IMR-90 (cell line): Measurements from ENCODE around the gene FAM151A. TPM values are rescaled to one million over a fixed set of nuclear protein-coding genes. Genes with fewer than 3 reads are reported as not detected.

Experiments used
- ATAC-seq: fragments of 200-7000 bp; cut with Tn5 transposase; 2 replicates; pipeline ENCODE4 v1.9.1; 2020; ENCODE audit warnings: low read depth, mild to moderate bottlenecking, moderate library complexity
- BruUV-seq: library from RNA; stranded (reverse); fragments of 400-500 nt; replicated peaks from 2 replicates; lab custom pipeline; 2021; lab: Mats Ljungman, UMichigan
- CTCF ChIA-PET: fragments of 300-600 bp; formaldehyde crosslinking; extraction: SDS; loops from one replicate; lab custom pipeline; 2021; ENCODE audit warnings: antibody characterized with exemption; lab: Yijun Ruan, JAX
- POLR2A ChIA-PET: fragments of 300-600 bp; sonication (Branson Sonifier 250); formaldehyde crosslinking; loops from one replicate; lab custom pipeline; 2022; ENCODE audit warnings: antibody characterized with exemption; ENCODE audit not compliant: unreplicated experiment; lab: Charles Lee
- DNase-seq: peaks from one replicate; pipeline ENCODE4 v3.0.0; 2013
- H2AFZ ChIP-seq: replicated peaks from 2 replicates; pipeline ENCODE3; 2013; ENCODE audit warnings: low read length, mild to moderate bottlenecking; ENCODE audit not compliant: poor library complexity
- H2AK5ac ChIP-seq: 2 replicates; pipeline ENCODE4 v1.6.1; 2013; ENCODE audit warnings: low read depth, low read length, inconsistent platforms
- H2AK9ac ChIP-seq: replicated peaks from 2 replicates; pipeline ENCODE3; 2013; ENCODE audit warnings: mild to moderate bottlenecking, low read depth, low read length, moderate library complexity; ENCODE audit not compliant: poor library complexity
- H2BK120ac ChIP-seq: 2 replicates; pipeline ENCODE4 v1.6.1; 2013; ENCODE audit warnings: low read depth, low read length, inconsistent platforms
- H2BK15ac ChIP-seq: 3 replicates; pipeline ENCODE4 v1.6.1; 2013; ENCODE audit warnings: low read depth, low read length, inconsistent platforms
- H2BK20ac ChIP-seq: 2 replicates; pipeline ENCODE4 v1.6.1; 2013; ENCODE audit warnings: low read depth, mild to moderate bottlenecking, inconsistent platforms, low read length, moderate library complexity
- H2BK5ac ChIP-seq: 2 replicates; pipeline ENCODE4 v1.6.1; 2013; ENCODE audit warnings: mild to moderate bottlenecking, low read depth, low read length, inconsistent platforms; ENCODE audit not compliant: poor library complexity, severe bottlenecking
- H3K14ac ChIP-seq: replicated peaks from 2 replicates; pipeline ENCODE4 v1.6.1; 2013; ENCODE audit warnings: low read depth, low read length, inconsistent platforms
- H3K18ac ChIP-seq: 2 replicates; pipeline ENCODE4 v1.6.1; 2013; ENCODE audit warnings: low read depth, low read length, control low read depth
- H3K23ac ChIP-seq: 2 replicates; pipeline ENCODE4 v1.6.1; 2013; ENCODE audit warnings: low read depth, low read length, inconsistent platforms
- H3K27ac ChIP-seq: 2 replicates; pipeline ENCODE4 v1.5.1; 2013; ENCODE audit warnings: mild to moderate bottlenecking, control low read depth, low read length; ENCODE audit not compliant: insufficient read depth
- H3K27me3 ChIP-seq: 2 replicates; pipeline ENCODE4 v1.6.1; 2013; ENCODE audit warnings: low read length; ENCODE audit not compliant: control insufficient read depth, insufficient read depth
- H3K36me3 ChIP-seq: 2 replicates; pipeline ENCODE4 v1.6.1; 2013; ENCODE audit warnings: low read length, mixed read lengths; ENCODE audit not compliant: control insufficient read depth, insufficient read depth
- H3K4ac ChIP-seq: 2 replicates; pipeline ENCODE4 v1.6.1; 2013; ENCODE audit warnings: low read depth, low read length, inconsistent platforms
- H3K4me1 ChIP-seq: 2 replicates; pipeline ENCODE4 v1.6.1; 2013; ENCODE audit warnings: low read length, mixed read lengths; ENCODE audit not compliant: control insufficient read depth, insufficient read depth
- H3K4me2 ChIP-seq: 2 replicates; pipeline ENCODE4 v1.6.1; 2013; ENCODE audit warnings: low read depth, mild to moderate bottlenecking, control low read depth, low read length, moderate library complexity
- H3K4me3 ChIP-seq: 2 replicates; pipeline ENCODE4 v1.5.1; 2013; ENCODE audit warnings: low read depth, mild to moderate bottlenecking, control low read depth, low read length, moderate library complexity; ENCODE audit not compliant: insufficient read depth
- H3K56ac ChIP-seq: 2 replicates; pipeline ENCODE4 v1.6.1; 2013; ENCODE audit warnings: low read length, inconsistent platforms; ENCODE audit not compliant: insufficient read depth; ENCODE audit errors: extremely low read depth
- H3K79me1 ChIP-seq, 2 experiments: 2 replicates each; pipeline ENCODE4 v1.6.1; 2013; ENCODE audit warnings: low read length in 2 of 2, inconsistent platforms in 1 of 2, low read depth in 1 of 2
- H3K9ac ChIP-seq: 2 replicates; pipeline ENCODE4 v1.6.1; 2013; ENCODE audit warnings: low read depth, low read length, control low read depth
- H3K9me1 ChIP-seq: 2 replicates; pipeline ENCODE4 v1.6.1; 2013; ENCODE audit warnings: low read length, inconsistent platforms; ENCODE audit not compliant: insufficient read depth
- H3K9me3 ChIP-seq: 2 replicates; pipeline ENCODE4 v1.6.1; 2013; ENCODE audit warnings: low read length; ENCODE audit not compliant: control insufficient read depth, insufficient read depth
- H4K20me1 ChIP-seq: 2 replicates; pipeline ENCODE4 v1.6.1; 2013; ENCODE audit warnings: low read length, inconsistent platforms; ENCODE audit not compliant: insufficient read depth
- H4K5ac ChIP-seq: 2 replicates; pipeline ENCODE4 v1.6.1; 2013; ENCODE audit warnings: mild to moderate bottlenecking, low read depth, low read length, control low read depth
- H4K8ac ChIP-seq, 2 experiments: 2 replicates each; pipeline ENCODE4 v1.6.1; 2013; ENCODE audit warnings: low read depth in 2 of 2, low read length in 2 of 2, control low read depth in 1 of 2, inconsistent platforms in 1 of 2
- H4K91ac ChIP-seq: 2 replicates; pipeline ENCODE4 v1.6.1; 2013; ENCODE audit warnings: low read depth, low read length, inconsistent platforms; ENCODE audit not compliant: insufficient read depth
- BHLHE40 ChIP-seq: fragments of 150-350 bp; IDR thresholded peaks from 2 replicates; pipeline ENCODE4 v1.6.1; 2016; ENCODE audit warnings: mild to moderate bottlenecking, low read depth, low read length
- FOS ChIP-seq: fragments of 150-350 bp; IDR thresholded peaks from 2 replicates; pipeline ENCODE4 v1.6.1; 2016; ENCODE audit warnings: low read depth, low read length
- MAFK ChIP-seq: IDR thresholded peaks from 2 replicates; pipeline ENCODE4 v1.6.1; 2012; ENCODE audit warnings: low read depth, low read length, improper control_type of control experiment
- MAZ ChIP-seq: IDR thresholded peaks from 2 replicates; pipeline ENCODE4 v1.6.1; 2012; ENCODE audit warnings: low read depth, mild to moderate bottlenecking, low read length, improper control_type of control experiment, moderate library complexity, borderline replicate concordance
- MXI1 ChIP-seq: IDR thresholded peaks from 2 replicates; pipeline ENCODE4 v1.6.1; 2012; ENCODE audit warnings: low read depth, mild to moderate bottlenecking, low read length, moderate library complexity, borderline replicate concordance
- POLR2A ChIP-seq: IDR thresholded peaks from 2 replicates; pipeline ENCODE4 v1.6.1; 2012; ENCODE audit warnings: mild to moderate bottlenecking, low read depth, low read length
- RCOR1 ChIP-seq: IDR thresholded peaks from 2 replicates; pipeline ENCODE4 v1.6.1; 2012; ENCODE audit warnings: mild to moderate bottlenecking, low read length, improper control_type of control experiment; ENCODE audit not compliant: insufficient replicate concordance
- RFX5 ChIP-seq: IDR thresholded peaks from 2 replicates; pipeline ENCODE4 v1.8.0; 2012; ENCODE audit warnings: low read depth, mild to moderate bottlenecking, low read length, moderate library complexity
- USF2 ChIP-seq: fragments of 150-350 bp; IDR thresholded peaks from 2 replicates; pipeline ENCODE4 v1.6.1; 2017; ENCODE audit warnings: mild to moderate bottlenecking, antibody characterized with exemption, low read length, low read depth
- WGBS, 2 experiments: methylation state at CpG; one replicate each; pipeline versions ENCODE4 v1.1.5 to v1.1.7; 2013; ENCODE audit warnings: missing lambda C conversion rate in 2 of 2; ENCODE audit not compliant: insufficient read length in 1 of 2; ENCODE audit errors: extremely low coverage in 2 of 2; 5-methylcytosine and 5-hydroxymethylcytosine counted together
- dilution Hi-C: fragments of 300-500 bp; cut with HindIII; formaldehyde crosslinking; loops from one replicate; pipeline ENCODE4 v1.14.3; 2018; ENCODE audit warnings: low sequenced_read_pairs; ENCODE audit not compliant: unreplicated experiment
- in situ Hi-C: fragments of 300-500 bp; cut with MboI; formaldehyde crosslinking; loops from 3 replicates; pipeline ENCODE4 v1.14.3; 2019; ENCODE audit warnings: low sequenced_read_pairs, inconsistent platforms, mixed read lengths
- intact Hi-C: fragments of 100-400 bp; cut with micrococcal nuclease; formaldehyde crosslinking; loops from 2 replicates; pipeline ENCODE4 v1.10.0; 2022
- polyA plus RNA-seq, 3 experiments: library from polyadenylated mRNA; depleted of rRNA; stranded (reverse); fragments of >200 nt; gene quantifications; 2 replicates each; pipeline ENCODE4 v1.2.3, GENCODE V29; 2012; ENCODE audit warnings: low replicate concordance in 1 of 3
- total RNA-seq: library from RNA; depleted of rRNA; stranded (reverse); fragments of >200 nt; gene quantifications from 2 replicates; pipeline ENCODE4 v1.2.3, GENCODE V29; 2012
- TF ChIP-seq, protein P1 (sequence below): conservative IDR thresholded peaks from 2 replicates; pipeline ENCODE4 v1.5.1; 2012; ENCODE audit warnings: mild to moderate bottlenecking, low read depth, low read length, improper control_type of control experiment
- TF ChIP-seq, protein P2 (sequence below): fragments of 150-350 bp; IDR thresholded peaks from 2 replicates; pipeline ENCODE4 v1.6.1; 2016; ENCODE audit warnings: low read depth, mild to moderate bottlenecking, low read length, moderate library complexity, borderline replicate concordance

Gene FAM151A
- total and polyA plus RNA-seq, 2 of the 4 experiments (the other 2 are of a cell fraction): not detected

DNA sequence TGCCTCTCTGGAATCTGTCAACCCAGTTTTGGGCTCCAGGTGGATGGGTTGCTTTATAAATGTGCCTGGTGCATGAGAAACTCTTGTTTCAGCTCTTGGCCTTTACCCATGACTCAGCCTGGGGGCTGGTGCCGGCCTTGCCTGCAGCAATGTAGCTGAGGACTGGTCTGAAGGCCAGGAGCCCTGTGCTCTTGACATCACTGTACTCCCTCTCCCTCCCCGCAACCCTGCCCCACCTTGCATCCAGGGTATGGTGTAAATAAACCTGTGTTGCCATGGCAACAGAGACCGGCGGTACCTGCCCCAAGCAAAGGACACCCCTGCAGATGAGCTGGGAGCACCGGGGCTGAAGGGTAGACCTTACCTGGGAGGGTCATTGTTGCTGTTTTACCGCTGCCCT is 13.3 kb downstream of the FAM151A start:
- Histone ChIP-seq H3K4me2 (no peak overlapping the region), H3K27me3 (peaks cover 4% of the 10 kb centered on the region), H2BK5ac (no peak overlapping the region), H3K4ac (no peak overlapping the region), H4K5ac (no peak overlapping the region), H3K18ac (no peak overlapping the region), H3K9me1 (peaks cover under 1% of the 10 kb centered on the region), H3K4me1 (no peaks in the 10 kb centered on the region), H2BK120ac (no peak overlapping the region), H2AK5ac (no peak overlapping the region), H3K56ac (no peak overlapping the region), H2BK15ac (no peak overlapping the region), H3K36me3 (no peaks in the 10 kb centered on the region), H4K20me1 (no peaks in the 10 kb centered on the region), H3K9ac (no peak overlapping the region), H2AFZ (no peak overlapping the region), H3K4me3 (no peak overlapping the region), H3K14ac (no peak overlapping the region), H2AK9ac (no peak overlapping the region), H3K27ac (no peak overlapping the region), H4K8ac (no peak overlapping the region), H3K23ac (no peak overlapping the region), H3K9me3 (no peaks in the 10 kb centered on the region), H3K79me1 (no peaks in the 10 kb centered on the region), H4K91ac (no peak overlapping the region), H2BK20ac (no peak overlapping the region)
- ATAC-seq (peak; percentile 32; the same call in 1 of the 2 replicates), DNase-seq (peak; percentile 26)
- BruUV-seq: no TSS peak
- intact Hi-C loops (no loop called here), in situ Hi-C loops (no loop called here), dilution Hi-C loops (no loop called here)
- POLR2A ChIA-PET: no interaction called here
- WGBS, 2 experiments: no CpG with 5 or more reads among the region's 6 CpGs
- TF ChIP-seq POLR2A (no peak), BHLHE40 (no peak), MAFK (no peak), MAZ (no peak), USF2 (no peak), RFX5 (no peak), FOS (no peak), RCOR1 (no peak), MXI1 (no peak)
- TF ChIP-seq, protein P1, sequence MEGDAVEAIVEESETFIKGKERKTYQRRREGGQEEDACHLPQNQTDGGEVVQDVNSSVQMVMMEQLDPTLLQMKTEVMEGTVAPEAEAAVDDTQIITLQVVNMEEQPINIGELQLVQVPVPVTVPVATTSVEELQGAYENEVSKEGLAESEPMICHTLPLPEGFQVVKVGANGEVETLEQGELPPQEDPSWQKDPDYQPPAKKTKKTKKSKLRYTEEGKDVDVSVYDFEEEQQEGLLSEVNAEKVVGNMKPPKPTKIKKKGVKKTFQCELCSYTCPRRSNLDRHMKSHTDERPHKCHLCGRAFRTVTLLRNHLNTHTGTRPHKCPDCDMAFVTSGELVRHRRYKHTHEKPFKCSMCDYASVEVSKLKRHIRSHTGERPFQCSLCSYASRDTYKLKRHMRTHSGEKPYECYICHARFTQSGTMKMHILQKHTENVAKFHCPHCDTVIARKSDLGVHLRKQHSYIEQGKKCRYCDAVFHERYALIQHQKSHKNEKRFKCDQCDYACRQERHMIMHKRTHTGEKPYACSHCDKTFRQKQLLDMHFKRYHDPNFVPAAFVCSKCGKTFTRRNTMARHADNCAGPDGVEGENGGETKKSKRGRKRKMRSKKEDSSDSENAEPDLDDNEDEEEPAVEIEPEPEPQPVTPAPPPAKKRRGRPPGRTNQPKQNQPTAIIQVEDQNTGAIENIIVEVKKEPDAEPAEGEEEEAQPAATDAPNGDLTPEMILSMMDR: no peak
- TF ChIP-seq, protein P2, sequence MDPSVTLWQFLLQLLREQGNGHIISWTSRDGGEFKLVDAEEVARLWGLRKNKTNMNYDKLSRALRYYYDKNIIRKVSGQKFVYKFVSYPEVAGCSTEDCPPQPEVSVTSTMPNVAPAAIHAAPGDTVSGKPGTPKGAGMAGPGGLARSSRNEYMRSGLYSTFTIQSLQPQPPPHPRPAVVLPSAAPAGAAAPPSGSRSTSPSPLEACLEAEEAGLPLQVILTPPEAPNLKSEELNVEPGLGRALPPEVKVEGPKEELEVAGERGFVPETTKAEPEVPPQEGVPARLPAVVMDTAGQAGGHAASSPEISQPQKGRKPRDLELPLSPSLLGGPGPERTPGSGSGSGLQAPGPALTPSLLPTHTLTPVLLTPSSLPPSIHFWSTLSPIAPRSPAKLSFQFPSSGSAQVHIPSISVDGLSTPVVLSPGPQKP: no peak
- CTCF ChIA-PET: no interaction called here
